H1 (cell line): ENCODE measurements around the gene WDR11. TPM values are rescaled to one million over a fixed set of nuclear protein-coding genes. Genes with fewer than 3 reads are reported as not detected.

Experiments
- CTCF ChIA-PET: fragments of 300-600 bp; sonication (Branson Sonifier 250); formaldehyde crosslinking; loops from one replicate; lab custom pipeline; 2021; ENCODE audit not compliant: partially characterized antibody; lab: Charles Lee
- POLR2A ChIA-PET: fragments of 300-600 bp; sonication (Branson Sonifier 250); formaldehyde crosslinking; loops from one replicate; lab custom pipeline; 2021; ENCODE audit warnings: inconsistent platforms; ENCODE audit not compliant: partially characterized antibody; lab: Charles Lee
- DNase-seq, 2 experiments: peaks; one replicate each; pipeline versions ENCODE4 v3.0.0 to v3.0.0-alpha.2; 2010 to 2022; ENCODE audit warnings: low spot score in 2 of 2, low read depth in 1 of 2, mixed read lengths in 1 of 2
- FAIRE-seq: peaks from 2 replicates; lab custom pipeline; 2011; peaks lifted over from hg19 to GRCh38; lab: Jason Lieb, UNC
- H2AFZ ChIP-seq: 2 replicates; pipeline ENCODE4 v1.8.1; 2012; ENCODE audit warnings: low read length, inconsistent platforms
- H2AK5ac ChIP-seq: 2 replicates; pipeline ENCODE4 v1.6.1; 2013; ENCODE audit warnings: low read depth, low read length
- H2BK120ac ChIP-seq: replicated peaks from 2 replicates; pipeline ENCODE3; 2013; ENCODE audit warnings: low read depth, low read length, inconsistent platforms
- H2BK12ac ChIP-seq: 2 replicates; pipeline ENCODE4 v1.6.1; 2013; ENCODE audit warnings: low read depth, low read length
- H2BK15ac ChIP-seq: 2 replicates; pipeline ENCODE4 v1.6.1; 2013; ENCODE audit warnings: low read length
- H2BK20ac ChIP-seq: 2 replicates; pipeline ENCODE4 v1.6.1; 2013; ENCODE audit warnings: low read length
- H2BK5ac ChIP-seq: 2 replicates; pipeline ENCODE4 v1.6.1; 2013; ENCODE audit warnings: low read depth, low read length
- H3K14ac ChIP-seq: 2 replicates; pipeline ENCODE4 v1.6.1; 2013; ENCODE audit warnings: inconsistent platforms; ENCODE audit not compliant: insufficient read length
- H3K18ac ChIP-seq: 2 replicates; pipeline ENCODE4 v1.6.1; 2013; ENCODE audit warnings: low read length; ENCODE audit errors: extremely low read depth
- H3K23ac ChIP-seq: 2 replicates; pipeline ENCODE4 v1.6.1; 2013; ENCODE audit warnings: inconsistent platforms; ENCODE audit not compliant: insufficient read length
- H3K23me2 ChIP-seq: 2 replicates; pipeline ENCODE4 v1.6.1; 2013; ENCODE audit warnings: low read depth, low read length
- H3K27ac ChIP-seq: 2 replicates; pipeline ENCODE4 v1.6.1; 2011; ENCODE audit warnings: low read depth, low read length, inconsistent platforms
- H3K27me3 ChIP-seq, 4 experiments: replicated peaks in 1 of 4; 1 replicate in 1 of 4; 2 replicates in 3 of 4; pipeline versions ENCODE4 v1.6.1 to v1.8.1; 2011 to 2013; ENCODE audit warnings: low read length in 3 of 4, mild to moderate bottlenecking in 3 of 4, inconsistent platforms in 2 of 4, mixed read lengths in 2 of 4, moderate library complexity in 1 of 4; ENCODE audit not compliant: control insufficient read depth in 3 of 4, insufficient read depth in 3 of 4; ENCODE audit errors: extremely low read depth in 1 of 4
- H3K36me3 ChIP-seq, 4 experiments: 2 replicates each; pipeline versions ENCODE4 v1.6.1 to v1.8.1; 2011 to 2013; ENCODE audit warnings: mild to moderate bottlenecking in 4 of 4, low read length in 3 of 4, moderate library complexity in 2 of 4, control low read depth in 1 of 4, inconsistent platforms in 1 of 4; ENCODE audit not compliant: insufficient read depth in 4 of 4, control insufficient read depth in 2 of 4
- H3K4ac ChIP-seq: replicated peaks from 2 replicates; pipeline ENCODE3; 2013; ENCODE audit warnings: low read length, low read depth, mixed read lengths, inconsistent platforms; ENCODE audit not compliant: insufficient read length
- H3K4me1 ChIP-seq, 4 experiments: replicated peaks in 1 of 4; 1 replicate in 1 of 4; 2 replicates in 3 of 4; pipeline versions ENCODE4 v1.6.1 to v1.8.1; 2011 to 2013; ENCODE audit warnings: low read length in 3 of 4, inconsistent platforms in 2 of 4, mixed read lengths in 1 of 4; ENCODE audit not compliant: insufficient read depth in 4 of 4, control insufficient read depth in 3 of 4
- H3K4me2 ChIP-seq, 2 experiments: 2 replicates each; pipeline versions ENCODE4 v1.6.1 to v1.8.1; 2011 to 2013; ENCODE audit warnings: low read depth in 2 of 2, low read length in 2 of 2, control low read depth in 1 of 2, inconsistent platforms in 1 of 2, mild to moderate bottlenecking in 1 of 2; ENCODE audit not compliant: insufficient read depth in 1 of 2
- H3K4me3 ChIP-seq, 4 experiments: fragments of 200-600, 300-600 bp in 1 of 4; sonication (generic), shearing (Covaris generic), sonication (Bioruptor Twin) in 1 of 4; 2 replicates each; pipeline versions ENCODE4 v1.5.1 to v1.8.1; 2011 to 2016; ENCODE audit warnings: low read length in 4 of 4, low read depth in 3 of 4, control low read depth in 2 of 4, inconsistent platforms in 2 of 4, mild to moderate bottlenecking in 2 of 4, mixed read lengths in 1 of 4, moderate library complexity in 1 of 4; ENCODE audit not compliant: insufficient read depth in 2 of 4; ENCODE audit errors: extremely low read depth in 1 of 4
- H3K56ac ChIP-seq: replicated peaks from 2 replicates; pipeline ENCODE3; 2013; ENCODE audit warnings: low read depth, mild to moderate bottlenecking, mixed read lengths, low read length, inconsistent platforms; ENCODE audit not compliant: insufficient read length
- H3K79me1 ChIP-seq: 2 replicates; pipeline ENCODE4 v1.6.1; 2013; ENCODE audit warnings: low read depth, low read length, control low read depth
- H3K79me2 ChIP-seq, 2 experiments: 2 replicates each; pipeline versions ENCODE4 v1.6.1 to v1.8.1; 2012 to 2013; ENCODE audit warnings: low read length in 2 of 2, mild to moderate bottlenecking in 2 of 2, inconsistent platforms in 1 of 2; ENCODE audit not compliant: insufficient read depth in 2 of 2, control insufficient read depth in 1 of 2
- H3K9ac ChIP-seq, 4 experiments: replicated peaks in 1 of 4; 1 replicate in 1 of 4; 2 replicates in 3 of 4; pipeline versions ENCODE4 v1.6.1 to v1.8.1; 2011 to 2013; ENCODE audit warnings: low read depth in 3 of 4, low read length in 3 of 4, control low read depth in 2 of 4, mild to moderate bottlenecking in 2 of 4, moderate library complexity in 2 of 4, inconsistent platforms in 1 of 4; ENCODE audit errors: extremely low read depth in 1 of 4
- H3K9me3 ChIP-seq, 2 experiments: 2 replicates each; pipeline versions ENCODE4 v1.6.1 to v1.8.1; 2012 to 2013; ENCODE audit warnings: mild to moderate bottlenecking in 2 of 2, moderate library complexity in 2 of 2, control low read depth in 1 of 2, inconsistent platforms in 1 of 2, low read depth in 1 of 2, low read length in 1 of 2, mixed read lengths in 1 of 2; ENCODE audit not compliant: insufficient read depth in 2 of 2
- H4K20me1 ChIP-seq, 2 experiments: replicated peaks in 1 of 2; 2 replicates each; pipeline versions ENCODE3 to v1.8.1; 2011 to 2013; ENCODE audit warnings: inconsistent platforms in 2 of 2, low read length in 2 of 2, mild to moderate bottlenecking in 1 of 2; ENCODE audit not compliant: insufficient read depth in 2 of 2, control insufficient read depth in 1 of 2
- H4K5ac ChIP-seq: 2 replicates; pipeline ENCODE4 v1.6.1; 2013; ENCODE audit warnings: low read length, low read depth, mixed read lengths, inconsistent platforms; ENCODE audit not compliant: insufficient read length
- H4K8ac ChIP-seq: 2 replicates; pipeline ENCODE4 v1.8.0; 2013; ENCODE audit warnings: mild to moderate bottlenecking, moderate library complexity, low read length, inconsistent platforms; ENCODE audit not compliant: insufficient read depth; ENCODE audit errors: extremely low read depth
- H4K91ac ChIP-seq: replicated peaks from 2 replicates; pipeline ENCODE3; 2013; ENCODE audit warnings: low read length, mixed read lengths, inconsistent platforms; ENCODE audit not compliant: insufficient read length
- CEBPB ChIP-seq: IDR thresholded peaks from 2 replicates; pipeline ENCODE4 v1.6.1; 2012; ENCODE audit warnings: low read depth, low read length
- CREB1 ChIP-seq: IDR thresholded peaks from 2 replicates; pipeline ENCODE4 v1.6.1; 2012; ENCODE audit warnings: inconsistent platforms
- HDAC2 ChIP-seq, 2 experiments: fragments of 300-600 bp in 1 of 2; sonication (generic) in 1 of 2; IDR thresholded peaks; 2 replicates each; pipeline ENCODE4 v1.6.1; 2011 to 2012; ENCODE audit warnings: low read depth in 2 of 2, low read length in 2 of 2, mild to moderate bottlenecking in 2 of 2, moderate library complexity in 2 of 2, borderline replicate concordance in 1 of 2, inconsistent platforms in 1 of 2
- JUND ChIP-seq: IDR thresholded peaks from 2 replicates; pipeline ENCODE4 v1.6.1; 2011; ENCODE audit warnings: mild to moderate bottlenecking, improper control_type of control experiment, low read length
- KDM4A ChIP-seq: IDR thresholded peaks from one replicate; pipeline ENCODE4 v1.7.1; 2012; ENCODE audit warnings: low read depth, mild to moderate bottlenecking, moderate library complexity, low read length, inconsistent platforms; ENCODE audit not compliant: severe bottlenecking
- NANOG ChIP-seq: IDR thresholded peaks from 2 replicates; pipeline ENCODE4 v1.6.1; 2011; ENCODE audit warnings: low read length, low read depth, mild to moderate bottlenecking, inconsistent platforms; ENCODE audit not compliant: insufficient read depth, poor library complexity, severe bottlenecking
- RAD21 ChIP-seq, 2 experiments: IDR thresholded peaks in 1 of 2; conservative IDR thresholded peaks in 1 of 2; 2 replicates each; pipeline ENCODE4 v1.6.1; 2011; ENCODE audit warnings: low read depth in 2 of 2, low read length in 2 of 2, improper control_type of control experiment in 1 of 2, inconsistent platforms in 1 of 2, mild to moderate bottlenecking in 1 of 2, moderate library complexity in 1 of 2
- RNF2 ChIP-seq: fragments of 200-900, 300-1000 bp; sonication (generic); IDR thresholded peaks from 2 replicates; pipeline ENCODE4 v1.7.1; 2016; ENCODE audit warnings: borderline replicate concordance, low read depth, mild to moderate bottlenecking, antibody characterized with exemption, low read length; ENCODE audit not compliant: poor library complexity, severe bottlenecking; ENCODE audit errors: missing control alignments
- SP1 ChIP-seq: IDR thresholded peaks from 2 replicates; pipeline ENCODE4 v1.6.1; 2011; ENCODE audit warnings: low read depth, low read length
- SP2 ChIP-seq: IDR thresholded peaks from 2 replicates; pipeline ENCODE4 v1.6.1; 2012; ENCODE audit warnings: mild to moderate bottlenecking, low read length, inconsistent platforms
- SRF ChIP-seq: IDR thresholded peaks from 2 replicates; pipeline ENCODE4 v1.6.1; 2011; ENCODE audit warnings: mild to moderate bottlenecking, low read depth, low read length, moderate library complexity
- SUZ12 ChIP-seq: fragments of 200-600 bp; sonication (generic); IDR thresholded peaks from 2 replicates; pipeline ENCODE4 v1.6.1; 2012; ENCODE audit warnings: mild to moderate bottlenecking, inconsistent platforms, low read length, moderate library complexity, mixed read lengths
- TAF7 ChIP-seq: optimal IDR thresholded peaks from 2 replicates; pipeline ENCODE3; 2011; ENCODE audit warnings: low read depth, mild to moderate bottlenecking, inconsistent platforms, low read length, moderate library complexity, borderline replicate concordance
- WGBS, 2 experiments: shearing (Covaris generic) in 1 of 2; methylation state at CpG; one replicate each; pipeline versions ENCODE4 v1.1.6 to v1.1.7; 2013 to 2015; ENCODE audit warnings: low lambda C conversion rate in 2 of 2, mixed read lengths in 2 of 2, inconsistent platforms in 1 of 2, low coverage in 1 of 2, missing lambda C conversion rate in 1 of 2; ENCODE audit not compliant: insufficient replicate concordance in 2 of 2, insufficient coverage in 1 of 2, insufficient read length in 1 of 2; ENCODE audit errors: extremely low coverage in 1 of 2, missing lambda C conversion rate in 1 of 2; 5-methylcytosine and 5-hydroxymethylcytosine counted together
- polyA plus RNA-seq, 7 experiments: library from polyadenylated mRNA; depleted of rRNA in 3 of 7; stranded (reverse) in 5 of 7; unstranded in 2 of 7; fragments of >200 nt in 5 of 7; fragments of 200-250 nt in 2 of 7; gene quantifications; 1 replicate in 5 of 7; 2 replicates in 1 of 7; 4 replicates in 1 of 7; pipeline versions ENCODE4 v1.2.1 to v1.2.3, GENCODE V29; 2011 to 2013; ENCODE audit warnings: missing spikeins in 2 of 7, mixed read lengths in 2 of 7
- total RNA-seq: library from RNA; stranded (reverse); fragmentation: NEBNext Ultra II Directional; extraction: Animal tissue kit (Norgen Biotek cat#: 25700); gene quantifications from 2 replicates; pipeline ENCODE4 v1.2.1, GENCODE V29; 2021

Gene WDR11
- total and polyA plus RNA-seq, 2 of the 8 experiments (the other 6 are each of a cell fraction or from before 2014, with no cell fraction given) = 39.7 to 41.9 TPM

DNA sequence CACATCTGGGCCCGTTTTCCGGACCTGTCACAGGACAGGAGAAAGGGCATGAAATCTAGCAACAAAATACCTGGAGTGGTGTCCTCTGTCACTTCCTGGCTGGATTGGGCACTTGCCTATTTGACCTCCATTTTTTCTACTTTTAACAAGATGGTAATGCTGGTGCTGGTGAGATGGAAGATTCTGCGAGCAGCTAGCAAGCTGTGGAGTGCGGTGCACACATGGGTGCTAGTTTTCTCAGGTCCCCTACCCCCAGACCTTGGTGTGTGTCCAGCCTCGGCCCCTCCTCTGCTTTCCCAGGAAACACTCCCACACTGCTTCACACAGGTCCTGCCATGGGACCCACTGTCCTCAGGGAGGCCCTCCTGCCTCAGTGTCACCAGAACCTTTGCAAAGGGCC lies 87.7 kb downstream of the WDR11 start:
- Histone ChIP-seq H3K9me3 (peaks cover 5% of the 10 kb centered on the region in 2 experiments; a peak in 1 of 4 replicates), H3K4ac (no peak overlapping the region), H2AK5ac (no peak overlapping the region), H4K20me1 (no peaks in the 10 kb centered on the region), H2BK20ac (peak overlapping the region; percentile 37; the same call in 1 of the 2 replicates), H4K5ac (no peak overlapping the region), H3K23ac (no peak overlapping the region), H2BK5ac (no peak overlapping the region), H3K79me1 (no peaks in the 10 kb centered on the region), H2BK120ac (no peak overlapping the region), H3K18ac (no peak overlapping the region), H3K9ac (no peak overlapping the region), H3K27me3 (no peaks in the 10 kb centered on the region), H2AFZ (no peak overlapping the region), H4K8ac (no peak overlapping the region; the same call in 1 of the 2 replicates), H3K23me2 (no peaks in the 10 kb centered on the region), H3K4me3 (no peak overlapping the region), H2BK12ac (no peak overlapping the region), H3K4me2 (no peak overlapping the region), H3K4me1 (peaks cover 0 to 1% (median 0%) of the 10 kb centered on the region in 4 experiments; a peak in 3 of 7 replicates), H3K27ac (no peak overlapping the region), H4K91ac (no peak overlapping the region), H2BK15ac (no peak overlapping the region), H3K79me2 (no peaks in the 10 kb centered on the region), H3K56ac (no peak overlapping the region), H3K36me3 (no peaks in the 10 kb centered on the region), H3K14ac (no peak overlapping the region)
- ChIA-PET CTCF (interaction anchor here (0.7 to 1.9 kb wide), 6 partner anchors 9 to 457 kb away, joined by 3 to 5 read pairs (median 3); no protein-coding TSS in a partner anchor), POLR2A (no interaction called here)
- no peak for DNase-seq
- FAIRE-seq = no peak
- 88% methylated on average over 5 of the region's 5 CpGs; no CpG with 5 or more reads in 1 of the 2 experiments for WGBS, 2 experiments
- TF ChIP-seq SP2 (no peak), NANOG (no peak), KDM4A (no peak), SRF (no peak), SUZ12 (no peak), HDAC2 (IDR thresholded peaks at IDR 0.05; ENCODE audit: borderline replicate concordance in 1 of 2, low read depth in 2 of 2, low read length in 2 of 2) (no peak), CEBPB (no peak), JUND (no peak), SP1 (no peak), RAD21 (IDR thresholded peaks at IDR 0.05 in 1 of 2, conservative IDR thresholded peaks at IDR 0.05 in 1 of 2; ENCODE audit: low read depth in 2 of 2, low read length in 2 of 2) (no peak), RNF2 (no peak), CREB1 (no peak), TAF7 (no peak)
